Smooth muscle cell (in vitro differentiated cells): ENCODE data around the gene HS6ST3. TPM values are rescaled to one million over a fixed set of nuclear protein-coding genes. Genes with fewer than 3 reads are reported as not detected.

ENCODE experiments used
- DNase-seq: peaks from one replicate; lab custom pipeline; 2025; ENCODE audit not compliant: unreplicated experiment; lab: John Stamatoyannopoulos, UW
- H2AFZ ChIP-seq: fragments of 200-600 bp; sonication (generic); 2 replicates; pipeline ENCODE4 v1.6.0; 2016; ENCODE audit warnings: antibody characterized with exemption, low read depth, mild to moderate bottlenecking
- H3F3A ChIP-seq: fragments of 200-600 bp; sonication (generic); 2 replicates; pipeline ENCODE4 v1.6.0; 2017; ENCODE audit warnings: antibody characterized with exemption, low read depth
- H3K27ac ChIP-seq: fragments of 200-600 bp; sonication (generic); 2 replicates; pipeline ENCODE4 v1.5.1; 2016; ENCODE audit warnings: low read depth, mild to moderate bottlenecking
- H3K27me3 ChIP-seq: fragments of 200-600 bp; sonication (generic); 2 replicates; pipeline ENCODE4 v1.6.1; 2016; ENCODE audit warnings: low read depth, mild to moderate bottlenecking
- H3K36me3 ChIP-seq: fragments of 200-600 bp; sonication (generic); 2 replicates; pipeline ENCODE4 v1.5.1; 2016; ENCODE audit warnings: low read depth
- H3K4me1 ChIP-seq: fragments of 200-600 bp; sonication (generic); 2 replicates; pipeline ENCODE4 v1.5.1; 2016; ENCODE audit warnings: low read depth
- H3K4me2 ChIP-seq: fragments of 200-600 bp; sonication (generic); 2 replicates; pipeline ENCODE4 v1.6.0; 2016; ENCODE audit warnings: mild to moderate bottlenecking
- H3K4me3 ChIP-seq: fragments of 200-600 bp; sonication (generic); 2 replicates; pipeline ENCODE4 v1.5.1; 2016; ENCODE audit warnings: mild to moderate bottlenecking
- H3K79me2 ChIP-seq: fragments of 200-600 bp; sonication (generic); 2 replicates; pipeline ENCODE4 v1.6.0; 2016; ENCODE audit warnings: low read depth, mild to moderate bottlenecking
- H3K9ac ChIP-seq: fragments of 200-600 bp; sonication (generic); 2 replicates; pipeline ENCODE4 v1.6.0; 2016; ENCODE audit warnings: low read depth
- H3K9me3 ChIP-seq: fragments of 200-600 bp; sonication (generic); replicated peaks from 2 replicates; pipeline ENCODE4 v1.5.1; 2016; ENCODE audit warnings: low read depth
- H4K20me1 ChIP-seq: fragments of 200-600 bp; sonication (generic); 2 replicates; pipeline ENCODE4 v1.6.0; 2016; ENCODE audit warnings: low read depth
- CTCF ChIP-seq: fragments of 200-600 bp; sonication (generic); IDR thresholded peaks from 2 replicates; pipeline ENCODE4 v1.5.1; 2017; ENCODE audit warnings: borderline replicate concordance, mild to moderate bottlenecking, antibody characterized with exemption; ENCODE audit not compliant: insufficient read depth, poor library complexity, severe bottlenecking
- WGBS: methylation state at CpG from one replicate; pipeline ENCODE4 v1.1.7; 2016; ENCODE audit warnings: low lambda C conversion rate; 5-methylcytosine and 5-hydroxymethylcytosine counted together
- polyA plus RNA-seq: library from polyadenylated mRNA; unstranded; fragments of >200 nt; fragmentation: Nextera tagmentation; extraction: Ambion mirVana; gene quantifications from 2 replicates; pipeline ENCODE4 v1.2.1, GENCODE V29; 2016
- total RNA-seq: library from RNA; depleted of rRNA; stranded (reverse); fragments of >200 nt; gene quantifications from 2 replicates; pipeline ENCODE4 v1.2.3, GENCODE V29; 2014

The HS6ST3 gene
- total and polyA plus RNA-seq, 2 experiments from 2014 or later = 0.09 TPM; not detected in 1

- H3K27me3 ChIP-seq = no peaks in the 10 kb centered on the region
- H3K4me2 ChIP-seq = no peak overlapping the region
- H3K9ac ChIP-seq = no peak overlapping the region
- no peak overlapping the region for H2AFZ ChIP-seq
- H3K4me3 ChIP-seq = no peak overlapping the region
- DNase-seq = no peak
- H3K4me1 ChIP-seq = peaks cover 6% of the 10 kb centered on the region
- H3K36me3 ChIP-seq = no peaks in the 10 kb centered on the region
- no peaks in the 10 kb centered on the region for H4K20me1 ChIP-seq
- H3F3A ChIP-seq = no peaks in the 10 kb centered on the region
- WGBS = 85% methylated on average over 5 of the region's 5 CpGs
- H3K27ac ChIP-seq = no peak overlapping the region
- no peaks in the 10 kb centered on the region for H3K79me2 ChIP-seq
- TF ChIP-seq CTCF = no peak
- no peaks in the 10 kb centered on the region for H3K9me3 ChIP-seq
Observed at GRCh38 chr13:96238241-96238640, 148.3 kb downstream of the HS6ST3 start.

GRCh38 chr13:96238861-96239260 lies 149.0 kb downstream of the HS6ST3 start:
- Histone ChIP-seq H3K79me2 (no peaks in the 10 kb centered on the region), H3K9me3 (no peaks in the 10 kb centered on the region), H3K4me3 (no peak overlapping the region), H3K9ac (no peak overlapping the region), H3F3A (no peaks in the 10 kb centered on the region), H3K4me2 (no peak overlapping the region), H3K27me3 (no peaks in the 10 kb centered on the region), H3K27ac (no peak overlapping the region), H4K20me1 (no peaks in the 10 kb centered on the region), H2AFZ (no peak overlapping the region), H3K4me1 (peaks cover 6% of the 10 kb centered on the region), H3K36me3 (no peaks in the 10 kb centered on the region)
- DNase-seq = no peak
- 73% methylated on average over 5 of the region's 5 CpGs for WGBS
- TF ChIP-seq CTCF = no peak

GRCh38 chr13:96243376-96243775 lies 153.5 kb downstream of the HS6ST3 start:
- H3K9me3 ChIP-seq = no peaks in the 10 kb centered on the region
- WGBS = 78% methylated on average over 1 of the region's 1 CpG
- H3K4me1 ChIP-seq = peaks cover 3% of the 10 kb centered on the region
- no peaks in the 10 kb centered on the region for H4K20me1 ChIP-seq
- H3K79me2 ChIP-seq = no peaks in the 10 kb centered on the region
- no peaks in the 10 kb centered on the region for H3F3A ChIP-seq
- H3K9ac ChIP-seq = no peak overlapping the region
- no peak for TF ChIP-seq CTCF
- no peak overlapping the region for H3K4me2 ChIP-seq
- H2AFZ ChIP-seq = no peak overlapping the region
- no peaks in the 10 kb centered on the region for H3K27me3 ChIP-seq
- H3K4me3 ChIP-seq = no peak overlapping the region
- DNase-seq = no peak
- no peaks in the 10 kb centered on the region for H3K36me3 ChIP-seq
- no peak overlapping the region for H3K27ac ChIP-seq

GRCh38 chr13:96248103-96248502 lies 158.2 kb downstream of the HS6ST3 start:
- 66% methylated on average over 2 of the region's 2 CpGs for WGBS
- H3K27me3 ChIP-seq = no peaks in the 10 kb centered on the region
- H3K79me2 ChIP-seq = no peaks in the 10 kb centered on the region
- H4K20me1 ChIP-seq = no peaks in the 10 kb centered on the region
- H3K4me2 ChIP-seq = no peak overlapping the region
- TF ChIP-seq CTCF = no peak
- H3F3A ChIP-seq = no peaks in the 10 kb centered on the region
- H3K27ac ChIP-seq = no peak overlapping the region
- no peaks in the 10 kb centered on the region for H3K9me3 ChIP-seq
- no peaks in the 10 kb centered on the region for H3K36me3 ChIP-seq
- no peak overlapping the region for H3K4me3 ChIP-seq
- H3K9ac ChIP-seq = no peak overlapping the region
- no peak for DNase-seq
- H3K4me1 ChIP-seq = no peaks in the 10 kb centered on the region
- H2AFZ ChIP-seq = no peak overlapping the region
